ENCODE measurements around the gene IFNAR2. TPM values are rescaled to one million over a fixed set of nuclear protein-coding genes. Genes with fewer than 3 reads are reported as not detected.
"Not testable (repeated sequence)": the region's sequence is repeated elsewhere in the genome, so short reads cannot be mapped to it uniquely, and the experiment has no call there.

Gene IFNAR2
- total RNA-seq, 1 donor from 2014 or later: 10.4 TPM

- intact Hi-C loops (cut with DNase I): no loop called here
- DNase-seq (ENCODE audit: missing footprints) (no peak), ATAC-seq (no peak)
Observed at GRCh38 chr21:33211305-33211704, 18.4 kb upstream of the IFNAR2 start.

GRCh38 chr21:33211732-33212131 lies 18.0 kb upstream of the IFNAR2 start:
- ATAC-seq (no peak), DNase-seq (ENCODE audit: missing footprints) (no peak)
- intact Hi-C loops (cut with DNase I): no loop called here

- ATAC-seq (peak; percentile 31), DNase-seq (ENCODE audit: missing footprints) (no peak)
- intact Hi-C loops (cut with DNase I): no loop called here
Observed at GRCh38 chr21:33212159-33212851, 17.4 kb upstream of the IFNAR2 start.

GRCh38 chr21:33214056-33214455 lies 15.7 kb upstream of the IFNAR2 start:
- DNase-seq (ENCODE audit: missing footprints): no peak
- intact Hi-C loops (cut with DNase I): no loop called here
- no peak for ATAC-seq

GRCh38 chr21:33217138-33217520 lies 12.6 kb upstream of the IFNAR2 start:
- DNase-seq (ENCODE audit: missing footprints): no peak
- intact Hi-C loops (cut with DNase I): no loop called here
- no peak for ATAC-seq

- intact Hi-C loops (cut with DNase I): no loop called here
- DNase-seq (ENCODE audit: missing footprints): no peak
- ATAC-seq: no peak
Observed at GRCh38 chr21:33219300-33219699, 10.4 kb upstream of the IFNAR2 start.

- ATAC-seq (no peak), DNase-seq (ENCODE audit: missing footprints) (no peak)
- intact Hi-C loops (cut with DNase I): no loop called here
Observed at GRCh38 chr21:33219954-33220353, 9.8 kb upstream of the IFNAR2 start.

- ATAC-seq; DNase-seq (ENCODE audit: missing footprints); intact Hi-C loops (cut with DNase I): not testable (repeated sequence)
Observed at GRCh38 chr21:33225376-33225775, 4.4 kb upstream of the IFNAR2 start.

- DNase-seq (ENCODE audit: missing footprints): no peak
- intact Hi-C loops (cut with DNase I): no loop called here
- ATAC-seq: no peak
Observed at GRCh38 chr21:33228455-33228854, 1.3 kb upstream of the IFNAR2 start.

GRCh38 chr21:33229099-33229783 lies 497 bp upstream of the IFNAR2 start:
- DNase-seq (ENCODE audit: missing footprints) (no peak), ATAC-seq (no peak)
- intact Hi-C loops (cut with DNase I): no loop called here

- ATAC-seq (peak; percentile 61), DNase-seq (ENCODE audit: missing footprints) (peak; percentile 73)
- intact Hi-C loops (cut with DNase I): no loop called here
Observed at GRCh38 chr21:33230545-33231324, 997 bp downstream of the IFNAR2 start.

- intact Hi-C loops (cut with DNase I): no loop called here
- no peak for DNase-seq (ENCODE audit: missing footprints)
- ATAC-seq: no peak
Observed at GRCh38 chr21:33231526-33231925, 1.8 kb downstream of the IFNAR2 start.

GRCh38 chr21:33232291-33233034 lies 2.7 kb downstream of the IFNAR2 start:
- no peak for ATAC-seq
- intact Hi-C loops (cut with DNase I): no loop called here
- DNase-seq (ENCODE audit: missing footprints): no peak

- DNase-seq (ENCODE audit: missing footprints) (no peak), ATAC-seq (no peak)
- intact Hi-C loops (cut with DNase I): no loop called here
Observed at GRCh38 chr21:33234635-33235520, 5.1 kb downstream of the IFNAR2 start.

GRCh38 chr21:33236013-33236686 lies 6.4 kb downstream of the IFNAR2 start:
- no peak for DNase-seq (ENCODE audit: missing footprints)
- ATAC-seq: peak; percentile 10
- intact Hi-C loops (cut with DNase I): no loop called here

- ATAC-seq (no peak), DNase-seq (ENCODE audit: missing footprints) (no peak)
- intact Hi-C loops (cut with DNase I): no loop called here
Observed at GRCh38 chr21:33236766-33237165, 7.0 kb downstream of the IFNAR2 start.

GRCh38 chr21:33237486-33237885 lies 7.7 kb downstream of the IFNAR2 start:
- ATAC-seq: no peak
- intact Hi-C loops (cut with DNase I): no loop called here
- DNase-seq (ENCODE audit: missing footprints): no peak

- no peak for ATAC-seq
- DNase-seq (ENCODE audit: missing footprints): no peak
- intact Hi-C loops (cut with DNase I): no loop called here
Observed at GRCh38 chr21:33238146-33238545, 8.4 kb downstream of the IFNAR2 start.
